ENCODE data around the gene PREX1.

DNA sequence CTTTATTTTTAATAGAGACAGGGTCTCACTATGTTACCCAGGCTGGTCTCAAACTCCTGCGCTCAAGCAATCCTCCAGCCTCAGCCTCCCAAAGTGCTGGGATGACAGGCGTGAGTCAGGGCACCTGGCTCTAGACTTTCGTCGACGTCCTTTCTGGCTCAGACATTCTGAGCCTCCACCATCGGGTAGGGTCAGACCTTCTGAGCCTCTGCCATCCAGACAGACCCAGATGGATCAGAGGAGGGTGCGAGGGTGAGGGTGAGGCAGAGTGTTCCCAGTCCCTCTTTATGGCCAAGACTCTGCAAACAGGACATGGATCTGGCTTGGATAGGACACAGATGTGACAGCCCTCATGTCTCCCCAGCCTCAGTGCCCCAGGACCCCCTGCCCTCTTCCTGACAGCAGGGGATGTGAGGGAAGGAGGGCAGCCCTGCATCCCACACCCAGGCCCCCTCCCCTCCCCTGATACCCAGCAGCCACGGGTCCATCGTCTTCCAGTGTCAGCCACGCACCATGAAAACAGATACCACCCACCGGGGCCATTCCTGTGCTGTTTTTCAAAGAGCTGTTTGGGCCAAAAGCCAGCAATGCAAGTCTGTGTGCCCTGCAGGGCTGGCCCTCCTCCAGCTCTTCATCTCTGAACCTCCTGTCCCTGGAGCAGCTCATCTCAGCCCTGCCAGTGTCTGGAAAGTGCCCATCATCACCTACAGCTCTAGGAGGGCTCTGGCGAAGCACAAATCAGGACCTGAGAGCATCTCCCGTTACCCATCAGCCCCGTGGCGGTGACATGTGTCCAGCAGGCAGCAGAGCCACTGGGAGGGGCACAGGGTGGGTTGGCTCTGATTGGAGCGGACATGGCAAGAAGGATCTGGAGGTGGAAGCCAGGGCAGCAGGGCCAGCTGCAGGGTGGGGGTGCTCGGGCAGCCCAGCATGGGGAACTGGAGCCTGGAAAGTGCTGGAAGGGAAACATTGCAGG, 208.4 kb downstream of the PREX1 start:
- TF ChIP-seq, protein P1, sequence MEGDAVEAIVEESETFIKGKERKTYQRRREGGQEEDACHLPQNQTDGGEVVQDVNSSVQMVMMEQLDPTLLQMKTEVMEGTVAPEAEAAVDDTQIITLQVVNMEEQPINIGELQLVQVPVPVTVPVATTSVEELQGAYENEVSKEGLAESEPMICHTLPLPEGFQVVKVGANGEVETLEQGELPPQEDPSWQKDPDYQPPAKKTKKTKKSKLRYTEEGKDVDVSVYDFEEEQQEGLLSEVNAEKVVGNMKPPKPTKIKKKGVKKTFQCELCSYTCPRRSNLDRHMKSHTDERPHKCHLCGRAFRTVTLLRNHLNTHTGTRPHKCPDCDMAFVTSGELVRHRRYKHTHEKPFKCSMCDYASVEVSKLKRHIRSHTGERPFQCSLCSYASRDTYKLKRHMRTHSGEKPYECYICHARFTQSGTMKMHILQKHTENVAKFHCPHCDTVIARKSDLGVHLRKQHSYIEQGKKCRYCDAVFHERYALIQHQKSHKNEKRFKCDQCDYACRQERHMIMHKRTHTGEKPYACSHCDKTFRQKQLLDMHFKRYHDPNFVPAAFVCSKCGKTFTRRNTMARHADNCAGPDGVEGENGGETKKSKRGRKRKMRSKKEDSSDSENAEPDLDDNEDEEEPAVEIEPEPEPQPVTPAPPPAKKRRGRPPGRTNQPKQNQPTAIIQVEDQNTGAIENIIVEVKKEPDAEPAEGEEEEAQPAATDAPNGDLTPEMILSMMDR (IDR thresholded peaks at IDR 0.05) = no peak
- no peak for TF ChIP-seq POLR2AphosphoS5 (IDR thresholded peaks at IDR 0.05; ENCODE audit: low read depth, low read length)
- TF ChIP-seq, protein P2, sequence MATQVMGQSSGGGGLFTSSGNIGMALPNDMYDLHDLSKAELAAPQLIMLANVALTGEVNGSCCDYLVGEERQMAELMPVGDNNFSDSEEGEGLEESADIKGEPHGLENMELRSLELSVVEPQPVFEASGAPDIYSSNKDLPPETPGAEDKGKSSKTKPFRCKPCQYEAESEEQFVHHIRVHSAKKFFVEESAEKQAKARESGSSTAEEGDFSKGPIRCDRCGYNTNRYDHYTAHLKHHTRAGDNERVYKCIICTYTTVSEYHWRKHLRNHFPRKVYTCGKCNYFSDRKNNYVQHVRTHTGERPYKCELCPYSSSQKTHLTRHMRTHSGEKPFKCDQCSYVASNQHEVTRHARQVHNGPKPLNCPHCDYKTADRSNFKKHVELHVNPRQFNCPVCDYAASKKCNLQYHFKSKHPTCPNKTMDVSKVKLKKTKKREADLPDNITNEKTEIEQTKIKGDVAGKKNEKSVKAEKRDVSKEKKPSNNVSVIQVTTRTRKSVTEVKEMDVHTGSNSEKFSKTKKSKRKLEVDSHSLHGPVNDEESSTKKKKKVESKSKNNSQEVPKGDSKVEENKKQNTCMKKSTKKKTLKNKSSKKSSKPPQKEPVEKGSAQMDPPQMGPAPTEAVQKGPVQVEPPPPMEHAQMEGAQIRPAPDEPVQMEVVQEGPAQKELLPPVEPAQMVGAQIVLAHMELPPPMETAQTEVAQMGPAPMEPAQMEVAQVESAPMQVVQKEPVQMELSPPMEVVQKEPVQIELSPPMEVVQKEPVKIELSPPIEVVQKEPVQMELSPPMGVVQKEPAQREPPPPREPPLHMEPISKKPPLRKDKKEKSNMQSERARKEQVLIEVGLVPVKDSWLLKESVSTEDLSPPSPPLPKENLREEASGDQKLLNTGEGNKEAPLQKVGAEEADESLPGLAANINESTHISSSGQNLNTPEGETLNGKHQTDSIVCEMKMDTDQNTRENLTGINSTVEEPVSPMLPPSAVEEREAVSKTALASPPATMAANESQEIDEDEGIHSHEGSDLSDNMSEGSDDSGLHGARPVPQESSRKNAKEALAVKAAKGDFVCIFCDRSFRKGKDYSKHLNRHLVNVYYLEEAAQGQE (IDR thresholded peaks at IDR 0.05; ENCODE audit: insufficient read depth in 1 of 2, low read depth in 2 of 2, low read length in 1 of 2) = no peak

Data from Panc1 (cell line).